Mammary epithelial cell (primary cell): ENCODE results near the gene SSBP1.

Experiments
- CTCF ChIP-seq, 2 donors: IDR thresholded peaks in 1 of 2; conservative IDR thresholded peaks in 1 of 2; 2 replicates each; pipeline ENCODE4 v1.5.1; 2011 to 2012; ENCODE audit warnings: inconsistent platforms in 2 of 2, low read length in 2 of 2, mild to moderate bottlenecking in 2 of 2, control low read depth in 1 of 2, low read depth in 1 of 2; ENCODE audit not compliant: insufficient read depth in 1 of 2; ENCODE audit errors: extremely low read depth in 1 of 2
- EZH2 ChIP-seq: IDR thresholded peaks from 2 replicates; pipeline ENCODE4 v1.6.1; 2012; ENCODE audit warnings: low read length, inconsistent platforms, borderline replicate concordance

- TF ChIP-seq CTCF (conservative IDR thresholded peaks at IDR 0.05 in 1 of 2, IDR thresholded peaks at IDR 0.05 in 1 of 2; ENCODE audit: extremely low read depth in 1 of 2, insufficient read depth in 1 of 2, low read depth in 1 of 2, low read length in 2 of 2) (no peak), EZH2 (no peak)
These were observed 15.6 kb upstream of the SSBP1 start for GRCh38 chr7:141722529-141722928.
